ENCODE data around the gene ZP1. TPM values are rescaled to one million over a fixed set of nuclear protein-coding genes. Genes with fewer than 3 reads are reported as not detected.

The ZP1 gene
- total RNA-seq, 1 experiment from 2014 or later, result 1.3 TPM

DNA sequence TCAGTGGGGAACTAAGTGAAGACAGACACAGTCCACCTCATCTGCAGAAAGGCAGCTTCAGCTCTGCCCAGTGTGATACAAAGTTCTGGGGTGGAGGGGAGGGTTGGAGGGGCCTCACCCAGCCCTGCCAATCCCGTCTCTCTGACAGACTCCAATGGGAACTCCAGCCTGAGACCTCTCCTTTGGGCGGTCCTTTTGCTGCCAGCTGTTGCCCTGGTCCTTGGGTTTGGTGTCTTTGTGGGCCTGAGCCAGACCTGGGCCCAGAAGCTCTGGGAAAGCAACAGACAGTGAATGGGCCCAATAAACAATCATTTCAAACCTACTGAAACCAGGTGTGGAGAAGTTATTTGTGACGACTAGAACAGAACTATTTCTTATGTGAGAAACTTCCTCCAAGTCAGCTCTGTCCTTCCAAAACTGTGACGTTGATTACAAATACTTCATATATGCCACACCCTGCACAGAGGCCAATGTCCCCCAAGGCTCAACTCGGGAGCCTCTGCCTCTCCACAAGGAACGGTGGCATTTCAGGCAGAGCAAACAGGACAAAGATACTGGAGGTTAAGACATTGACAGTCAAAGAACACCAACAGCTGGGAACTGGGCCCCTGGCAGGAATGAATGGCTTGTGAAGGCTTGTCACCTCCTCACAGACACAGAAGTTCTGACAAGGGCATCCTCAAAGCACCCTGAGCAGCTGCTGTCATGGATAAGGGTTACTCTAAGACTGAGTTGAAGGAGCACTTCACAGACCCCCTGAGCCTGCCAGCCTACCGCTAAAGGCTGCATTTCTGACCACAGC lies 8.2 kb downstream of the ZP1 start:
- DNase-seq (ENCODE audit: low read depth), result no peak

DNA sequence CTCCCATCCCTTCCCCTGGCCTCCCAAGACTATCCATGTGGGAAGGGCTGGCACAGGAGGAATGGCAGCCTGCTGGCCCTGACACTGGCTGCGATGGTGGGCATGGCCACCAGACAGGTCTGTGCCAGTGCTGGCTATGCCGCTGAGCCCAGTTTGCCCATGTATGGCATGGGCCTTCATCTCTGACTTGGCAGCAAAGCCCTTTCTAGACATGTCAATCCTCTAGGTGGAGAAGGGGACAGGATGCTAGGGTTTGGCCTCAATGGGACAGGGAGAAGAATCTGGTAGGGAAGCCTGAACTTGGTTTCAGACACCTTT lies 8.8 kb downstream of the ZP1 start:
- DNase-seq (ENCODE audit: low read depth), result no peak

DNA sequence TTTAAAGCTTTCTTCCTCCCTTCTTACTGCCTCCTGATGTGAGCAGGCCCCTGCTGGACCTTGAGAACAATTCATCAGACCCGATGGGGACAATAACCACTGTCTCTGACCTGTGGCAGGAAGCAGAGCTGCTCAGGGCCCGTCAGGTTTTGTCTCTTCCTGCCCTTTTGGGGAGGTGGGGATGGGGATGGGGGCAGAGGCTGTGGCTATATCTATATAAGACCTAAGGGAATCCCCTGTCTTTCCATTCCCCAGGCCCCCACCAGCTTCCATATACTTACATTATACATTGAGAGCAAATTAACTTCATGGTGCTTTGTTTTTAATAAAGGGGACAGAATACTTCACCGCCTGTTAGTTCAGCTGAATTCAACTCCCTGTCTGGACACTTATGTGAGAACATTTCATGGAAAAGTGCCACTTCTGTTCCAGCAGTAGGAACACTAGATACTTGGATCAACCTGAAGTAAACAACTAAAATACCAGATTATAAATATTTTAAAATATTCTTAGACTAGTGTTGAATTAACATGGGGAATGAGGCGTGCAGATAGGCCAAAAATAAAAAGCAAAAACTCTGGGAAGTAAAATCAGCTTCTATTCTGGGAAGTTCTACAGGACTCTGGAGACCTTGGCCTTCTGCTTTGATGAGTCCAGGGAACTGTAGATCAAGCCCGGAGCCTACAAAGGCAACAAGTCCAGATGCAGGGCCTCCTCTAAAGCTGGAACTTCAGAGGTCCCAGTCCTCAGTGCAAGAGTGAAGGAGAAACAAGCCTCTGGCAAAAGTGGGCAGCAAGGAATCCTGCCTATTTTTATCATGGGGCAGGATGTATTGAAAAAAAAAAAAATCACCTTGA lies 11.1 kb downstream of the ZP1 start:
- no peak for DNase-seq (ENCODE audit: low read depth)

DNA sequence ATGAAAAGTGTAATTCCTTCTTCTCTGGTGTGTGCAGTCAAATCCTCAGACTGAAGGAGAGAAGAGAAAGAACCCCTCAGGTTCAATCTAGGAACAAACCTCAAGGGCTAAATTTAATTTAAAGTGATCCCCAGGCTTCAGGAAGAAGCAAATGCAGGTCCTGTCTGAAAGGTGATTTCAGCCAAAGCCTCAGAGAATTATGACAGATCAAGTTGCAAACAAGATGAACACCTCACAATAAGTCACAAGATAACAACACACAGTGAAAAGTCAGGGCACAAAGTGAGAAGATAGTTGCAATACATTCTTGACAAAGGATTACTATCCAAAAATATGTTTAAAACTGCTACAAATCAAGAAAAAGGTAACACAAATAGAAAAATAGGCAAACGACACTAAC lies 11.8 kb downstream of the ZP1 start:
- no peak for DNase-seq (ENCODE audit: low read depth)

DNA sequence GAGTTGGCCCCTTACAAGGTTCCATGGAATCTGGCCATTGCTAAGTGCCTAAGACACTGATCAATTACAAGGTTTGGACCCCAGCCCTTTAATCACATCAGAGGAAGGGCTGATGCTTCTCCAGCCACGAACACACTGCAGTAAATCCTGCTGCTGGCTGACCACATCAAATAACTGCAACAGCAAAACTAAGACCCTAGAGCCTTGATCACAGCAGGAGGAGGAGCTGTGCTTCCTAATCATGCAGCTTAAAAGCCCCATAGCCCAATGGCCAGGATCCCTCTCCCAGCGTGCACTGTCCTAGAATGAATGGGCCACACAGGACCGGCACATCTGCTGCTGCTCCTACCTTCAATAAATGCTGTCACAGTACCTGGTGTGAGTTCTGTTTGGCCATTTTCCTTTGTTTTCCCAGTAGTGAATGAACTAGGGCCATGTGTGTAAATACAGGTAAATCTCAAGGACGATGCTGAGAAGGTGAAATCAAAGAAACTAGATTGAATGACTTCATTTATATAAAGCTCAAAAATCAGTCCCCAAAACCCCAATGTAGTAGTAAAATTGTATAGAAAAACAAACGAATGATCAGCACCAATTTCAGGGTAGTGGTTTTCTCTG lies 12.7 kb downstream of the ZP1 start:
- DNase-seq (ENCODE audit: low read depth), result no peak

DNA sequence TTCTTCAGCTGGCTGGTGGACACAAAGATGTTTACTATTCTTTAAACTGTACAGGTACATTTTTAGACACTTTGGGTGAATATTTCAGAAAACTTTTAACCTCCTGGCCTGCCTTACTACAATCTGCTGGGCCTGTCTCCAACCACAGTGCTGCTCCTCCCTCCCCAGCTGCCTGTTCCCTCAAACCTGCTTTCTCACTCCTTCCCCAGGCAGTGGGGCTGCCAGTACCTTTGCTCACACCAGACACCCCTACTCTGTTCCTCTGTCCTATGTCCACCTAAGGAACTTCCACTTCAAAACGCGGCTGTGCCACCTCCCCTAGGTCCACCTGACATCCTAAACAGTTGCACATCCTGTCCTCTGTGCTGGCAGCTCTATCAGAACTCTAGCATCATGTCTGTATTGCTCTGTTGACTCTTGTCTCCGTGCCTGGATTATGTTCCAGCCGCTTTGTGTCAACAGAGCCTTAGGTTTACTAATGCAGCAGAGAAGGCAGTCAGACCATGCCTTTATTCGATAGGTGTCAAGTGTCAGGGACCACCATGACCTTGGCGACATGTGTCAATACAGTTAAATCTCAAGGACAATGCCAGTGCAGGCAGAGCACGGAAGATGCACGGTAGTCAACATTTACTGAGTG lies 13.4 kb downstream of the ZP1 start:
- no peak for DNase-seq (ENCODE audit: low read depth)

DNA sequence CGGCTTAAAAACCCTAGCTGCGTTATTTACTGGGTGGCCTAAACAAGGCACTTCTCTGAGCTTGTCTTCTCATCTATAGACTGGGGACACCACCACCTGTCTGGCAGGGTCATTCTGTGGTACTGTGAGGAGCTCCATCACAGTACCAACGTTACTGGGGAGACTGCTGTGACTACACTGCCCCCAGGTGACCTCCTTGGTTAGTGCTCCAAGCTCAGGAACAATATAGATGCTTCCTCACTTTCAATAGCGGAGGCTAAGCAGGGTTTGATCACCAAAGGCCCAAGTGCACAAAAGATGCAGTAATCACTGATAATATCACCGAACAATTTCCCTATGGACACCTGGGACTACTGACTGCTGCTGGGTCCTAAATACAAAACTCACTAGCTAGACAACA lies 20.2 kb downstream of the ZP1 start:
- peak; percentile 66 for DNase-seq (ENCODE audit: low read depth)

DNA sequence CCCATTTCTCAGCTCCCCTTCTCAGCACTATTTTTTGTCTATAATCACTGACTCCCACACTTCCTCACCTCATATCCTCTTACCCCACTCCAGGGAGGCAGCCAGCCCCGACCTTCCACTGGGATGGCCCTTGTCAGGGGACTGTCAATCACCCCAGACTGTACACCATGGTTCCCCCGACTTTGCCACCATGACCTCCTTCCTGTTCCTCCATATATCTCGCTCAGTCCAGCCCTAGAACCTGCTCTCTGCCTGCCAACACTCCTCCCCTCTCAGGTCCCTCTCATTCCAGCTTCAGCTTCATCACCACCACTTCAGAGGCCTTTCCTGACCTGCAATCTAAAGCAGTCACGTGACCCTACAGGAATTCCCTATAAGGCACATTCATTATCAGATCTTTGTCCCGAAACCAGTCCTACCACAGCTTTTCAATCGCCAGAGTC lies 22.5 kb downstream of the ZP1 start:
- DNase-seq (ENCODE audit: low read depth), result no peak

DNA sequence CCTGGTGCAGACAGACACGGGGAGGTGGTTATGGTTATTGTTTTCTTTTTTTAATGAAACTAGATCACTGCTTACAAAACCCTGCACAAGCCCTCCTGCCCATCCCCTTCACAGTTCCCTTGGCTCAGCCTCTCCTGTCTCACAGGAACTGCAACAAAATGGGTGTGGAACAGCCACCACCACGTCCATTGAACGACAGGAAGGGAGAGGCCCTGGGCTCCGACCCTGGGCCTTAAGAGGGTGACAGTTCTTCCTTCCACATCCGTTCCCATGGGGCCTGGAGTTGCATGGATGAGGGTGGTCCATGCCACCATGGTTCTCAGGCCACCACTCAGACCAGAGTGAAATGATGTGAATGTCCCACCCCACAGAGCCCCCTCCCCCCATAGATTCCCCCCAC lies 23.4 kb downstream of the ZP1 start:
- DNase-seq (ENCODE audit: low read depth), result no peak

DNA sequence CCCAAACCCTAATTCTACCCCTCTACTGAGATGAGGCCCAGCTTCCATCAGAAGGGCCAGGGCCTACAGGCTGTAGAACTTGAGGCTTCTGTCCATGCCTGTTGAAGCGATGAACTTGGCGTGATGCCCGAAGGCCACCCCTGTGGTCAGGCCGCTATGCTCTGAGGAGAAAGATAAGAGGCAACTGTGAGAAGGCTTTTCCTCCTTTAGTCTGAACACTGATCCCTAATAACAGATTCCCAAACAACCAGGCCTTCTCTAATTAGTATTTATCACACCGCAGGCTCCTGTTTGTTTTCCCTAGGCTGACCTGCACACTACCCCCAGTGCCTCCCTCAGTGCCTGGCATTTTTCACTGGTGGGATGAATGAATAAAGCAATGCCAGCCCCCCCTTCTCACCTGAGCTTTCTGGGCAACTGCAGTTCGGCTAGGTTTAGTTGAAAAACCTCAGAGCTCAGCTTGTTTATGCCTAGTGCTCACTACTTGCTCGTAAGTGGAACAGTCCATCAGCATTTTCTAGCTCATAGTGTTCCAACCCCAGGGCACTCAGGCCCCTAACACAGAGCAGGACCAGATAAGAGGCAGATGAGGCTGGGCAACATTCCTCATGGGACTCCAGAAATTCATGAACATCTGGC lies 23.9 kb downstream of the ZP1 start:
- no peak for DNase-seq (ENCODE audit: low read depth)

DNA sequence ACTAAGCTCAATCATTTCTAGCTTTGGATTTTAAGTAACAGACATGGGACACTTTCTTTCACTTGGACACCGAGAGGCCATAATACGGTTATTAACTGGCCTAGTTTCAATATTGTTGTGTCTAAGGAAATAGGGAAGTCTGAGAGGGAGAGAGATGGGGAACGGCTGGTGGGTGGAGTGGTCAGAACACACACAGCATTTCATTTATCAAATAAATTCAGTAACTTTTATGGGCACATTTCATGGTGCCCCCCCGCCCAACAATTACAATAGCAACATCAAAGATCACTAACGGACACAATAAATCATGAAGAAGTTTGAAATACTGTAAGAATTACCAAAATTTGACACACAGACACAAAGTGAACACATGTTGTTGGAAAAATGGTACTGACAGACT lies 28.3 kb downstream of the ZP1 start:
- no peak for DNase-seq (ENCODE audit: low read depth)

DNA sequence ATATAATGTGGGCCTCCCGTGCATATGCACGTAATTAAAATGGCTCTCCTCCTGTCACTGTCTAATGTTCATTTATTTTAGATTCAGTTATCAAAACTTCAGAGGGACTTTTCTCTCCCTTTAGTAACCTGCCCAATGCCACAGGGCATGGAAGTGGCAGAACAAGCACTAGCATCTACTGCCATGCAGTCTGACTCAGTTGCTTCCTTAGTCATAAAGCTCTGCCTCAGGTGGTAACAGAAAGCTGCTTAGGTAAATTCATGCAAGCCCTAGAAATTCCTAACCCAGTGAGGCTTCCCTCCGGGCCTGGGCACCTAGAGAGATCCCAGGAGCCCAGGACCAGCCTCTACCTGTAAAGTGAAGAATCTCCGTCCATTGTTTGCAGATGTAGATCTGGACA lies 30.2 kb downstream of the ZP1 start:
- DNase-seq (ENCODE audit: low read depth), result no peak

DNA sequence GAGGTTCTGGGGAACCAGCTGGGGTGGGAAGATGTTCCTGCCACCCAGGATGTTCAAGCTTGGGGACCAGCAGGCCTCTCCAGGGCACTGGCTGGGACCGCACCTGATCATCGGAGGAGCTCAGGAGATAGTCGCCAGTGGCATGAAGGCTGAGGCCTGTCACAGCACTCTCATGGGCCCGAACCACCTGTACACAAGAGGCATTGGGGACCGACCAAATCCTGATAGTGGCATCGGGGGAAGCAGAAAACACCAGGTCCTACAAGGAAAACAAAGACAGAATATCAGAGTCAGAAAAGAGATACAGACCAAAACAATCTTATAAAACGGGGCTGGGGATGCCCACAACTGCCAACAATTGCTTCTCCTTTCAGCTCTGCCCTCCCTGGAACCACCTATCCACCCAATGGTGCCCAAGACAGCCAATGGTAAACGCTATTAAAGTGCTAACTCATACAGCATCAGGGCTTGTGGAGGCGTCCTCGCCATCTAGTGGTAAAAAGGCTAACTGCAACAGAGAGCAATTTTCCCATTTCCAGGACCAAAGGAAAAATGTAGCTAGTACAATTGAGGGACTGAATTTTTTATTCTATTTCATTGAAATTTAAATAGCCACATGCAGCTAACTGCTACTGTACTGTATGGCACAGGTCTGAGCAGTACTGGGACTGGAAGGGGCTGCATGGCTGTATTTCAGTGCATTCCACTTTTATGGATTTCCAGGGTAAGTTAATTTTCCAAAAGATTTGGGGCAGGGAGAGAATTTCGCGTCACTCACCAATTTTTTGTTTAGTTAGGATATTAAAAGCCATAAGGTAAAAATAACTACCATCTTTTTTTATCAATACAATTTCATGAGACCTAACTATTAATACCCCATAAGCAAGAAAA lies 31.9 kb downstream of the ZP1 start:
- peak; percentile 62 for DNase-seq (ENCODE audit: low read depth)

DNA sequence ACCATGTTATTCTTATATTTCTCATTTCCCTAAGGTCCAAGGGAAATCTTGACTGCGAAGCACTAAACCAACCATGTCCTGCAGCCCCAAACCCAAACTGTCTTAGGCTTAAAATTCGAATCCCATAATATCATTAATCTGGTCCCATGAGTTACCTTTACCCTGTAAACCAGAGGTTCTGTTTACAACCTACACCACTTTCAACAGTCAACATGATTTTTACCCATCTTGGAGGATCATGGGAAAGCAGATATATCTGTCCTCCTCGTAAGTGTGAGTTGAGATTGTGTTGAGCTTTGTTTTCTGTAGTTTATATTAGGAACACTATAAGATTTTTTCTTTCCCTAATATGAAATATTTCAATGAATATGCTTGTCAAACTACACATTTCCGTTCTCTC lies 32.6 kb downstream of the ZP1 start:
- DNase-seq (ENCODE audit: low read depth), result no peak

DNA sequence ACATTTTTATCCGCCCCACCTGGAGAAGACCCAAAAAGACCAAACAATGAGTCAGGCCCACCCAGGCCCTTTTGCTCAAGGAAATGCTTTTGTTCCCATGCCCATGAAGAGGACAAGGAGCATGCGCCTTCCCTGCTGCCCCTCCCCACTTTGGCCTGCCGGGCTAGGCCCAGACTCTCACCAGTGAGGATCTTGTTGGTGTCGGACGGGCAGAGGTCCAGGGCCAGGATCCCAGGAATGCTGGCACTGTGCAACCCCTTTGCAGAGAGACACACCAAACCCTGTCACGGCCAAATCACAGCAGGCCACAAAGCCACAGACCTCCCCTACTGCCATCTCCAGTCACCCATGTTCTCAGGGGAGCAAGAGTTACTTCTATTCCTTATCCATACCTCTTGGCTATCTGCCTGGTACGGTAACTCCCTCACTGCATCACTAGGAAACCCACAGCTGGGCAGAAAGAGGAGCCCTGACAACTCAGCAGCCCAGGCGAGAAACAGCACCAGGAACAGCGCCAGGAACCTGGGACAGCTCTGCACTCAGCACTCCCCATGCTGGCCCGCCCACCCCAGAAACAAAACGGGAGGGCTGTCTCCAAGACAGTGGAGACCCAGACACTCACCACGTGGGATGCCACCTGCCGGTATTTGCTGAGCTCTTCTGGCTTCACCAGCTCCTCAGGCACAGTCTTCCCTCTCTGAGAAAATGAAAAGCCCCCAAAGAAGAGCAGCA lies 33.5 kb downstream of the ZP1 start:
- DNase-seq (ENCODE audit: low read depth), result no peak

DNA sequence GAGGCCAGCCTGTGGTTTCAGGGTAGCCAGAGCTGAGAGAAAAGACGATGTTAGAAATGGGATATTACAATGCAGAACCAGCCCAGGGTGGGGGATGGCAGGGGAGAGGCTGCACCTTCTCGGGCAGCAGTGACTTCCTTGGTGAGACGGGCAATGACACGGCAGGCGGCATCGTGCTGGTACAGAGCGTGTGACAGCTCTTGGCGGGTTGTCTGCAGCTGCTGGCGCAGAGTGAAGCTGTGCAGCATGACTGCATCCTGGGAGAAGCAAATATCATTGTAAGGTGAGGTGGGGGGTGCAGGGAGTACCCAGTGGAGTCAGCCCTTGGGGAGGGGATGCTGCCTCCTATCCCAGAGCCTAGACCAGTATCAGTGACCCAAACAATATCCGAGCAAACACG lies 35.3 kb downstream of the ZP1 start:
- DNase-seq (ENCODE audit: low read depth), result no peak

DNA sequence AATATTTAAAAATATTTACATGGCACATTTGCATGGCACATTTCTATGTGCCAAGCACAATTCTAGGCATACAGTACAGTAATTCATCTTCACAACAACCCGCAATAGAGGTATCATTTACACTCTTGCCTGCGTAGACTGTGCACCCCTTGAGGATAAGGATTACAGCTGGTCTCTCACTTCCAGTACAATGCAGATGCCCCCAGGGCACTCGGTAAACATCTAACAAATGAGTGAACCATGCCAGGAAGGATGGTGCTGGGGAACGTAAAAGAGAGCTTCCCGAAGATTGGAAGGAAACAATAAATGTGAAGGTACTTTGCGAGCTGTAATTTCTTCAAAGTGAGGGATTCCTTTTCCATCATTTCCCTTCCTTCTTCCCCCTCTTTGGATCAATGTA lies 37.7 kb downstream of the ZP1 start:
- DNase-seq (ENCODE audit: low read depth), result no peak

DNA sequence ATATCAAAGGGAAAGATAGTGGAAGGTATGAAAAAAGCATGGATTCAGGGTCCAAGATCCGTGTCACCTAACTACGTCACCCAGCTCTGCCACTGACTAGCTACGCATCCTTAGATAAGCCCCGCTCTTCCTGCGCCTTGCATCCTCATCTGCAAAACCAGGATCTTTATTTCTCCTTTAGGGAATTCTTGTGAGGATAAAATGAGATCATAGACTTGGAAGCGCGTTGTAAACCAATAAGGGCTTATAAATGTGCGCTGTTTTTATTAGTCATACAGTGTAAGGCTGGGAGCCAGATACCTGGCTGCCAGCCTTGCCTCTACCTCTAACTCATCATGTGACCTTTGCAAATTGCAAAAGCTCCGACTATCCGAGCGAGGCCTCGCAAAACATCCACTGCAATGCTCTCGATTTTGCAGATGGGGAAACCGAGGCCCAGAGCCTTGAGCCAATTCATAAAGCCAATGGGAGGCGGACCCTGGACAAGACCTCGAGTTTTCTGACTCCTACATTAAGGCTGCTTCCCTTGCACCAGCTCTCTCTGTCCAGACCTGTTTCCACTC lies 38.3 kb downstream of the ZP1 start:
- DNase-seq (ENCODE audit: low read depth), result peak; percentile 74

DNA sequence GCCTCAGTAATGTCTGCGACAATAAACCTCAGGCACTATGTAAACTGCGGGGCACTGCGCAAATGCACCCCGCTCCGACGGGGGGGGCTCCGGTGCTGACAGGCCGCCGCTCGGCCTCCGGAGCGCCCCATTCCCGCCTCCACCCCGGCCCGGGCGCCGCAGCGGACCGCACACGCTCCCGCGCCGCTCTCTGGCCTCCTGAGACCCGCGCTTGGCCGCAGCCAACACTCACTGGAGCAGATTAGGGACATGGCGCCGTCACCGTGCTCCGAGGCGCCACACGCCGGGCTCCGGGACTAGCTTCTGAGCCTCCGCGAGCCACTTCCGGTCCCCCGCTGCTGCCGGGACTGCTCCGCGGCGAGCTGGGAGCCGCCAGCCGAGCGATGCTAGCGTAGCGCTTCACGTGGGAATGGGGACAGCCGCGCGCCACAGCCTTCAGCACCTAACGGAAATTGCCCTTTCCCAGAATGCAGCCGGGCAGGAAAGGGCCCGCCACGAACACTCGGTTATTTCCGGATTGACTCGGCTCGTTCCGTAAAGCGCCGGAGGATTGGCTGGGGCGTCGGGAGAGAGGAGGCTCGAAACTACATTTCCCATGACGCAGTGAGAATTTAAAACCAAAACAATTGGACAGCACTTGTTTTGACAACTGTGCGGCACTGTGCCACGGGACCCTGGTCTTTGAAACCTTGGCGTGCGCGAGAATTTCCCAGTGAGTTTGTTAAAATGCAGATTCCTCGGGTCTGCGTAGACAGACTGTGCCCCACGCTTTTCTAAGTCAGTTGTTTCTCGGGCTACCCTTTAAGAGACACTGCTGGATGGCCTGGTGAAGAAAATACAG lies 39.0 kb downstream of the ZP1 start, which contains the start of gene PRPF19:
PRPF19 (minus strand) TSS at position 454 of the 841 bp plus-strand sequence; CDS start at position 251, 203 bp downstream.
- DNase-seq (ENCODE audit: low read depth), result peak; percentile 97

Measured in M059J (cell line).